Ishikawa (cell line): ENCODE data around the gene ARL4D.
A peak's percentile ranks its signal among the peaks of the same experiment; 100 is the strongest.

Source experiments
- CEBPB ChIP-seq: IDR thresholded peaks from 2 replicates; pipeline ENCODE4 v1.6.1; 2012
- CREB1 ChIP-seq: IDR thresholded peaks from 2 replicates; pipeline ENCODE4 v1.6.1; 2012; ENCODE audit warnings: low read depth
- EGR1 ChIP-seq: IDR thresholded peaks from 2 replicates; pipeline ENCODE4 v1.6.1; 2012
- EP300 ChIP-seq: IDR thresholded peaks from 2 replicates; pipeline ENCODE4 v1.6.1; 2012; ENCODE audit warnings: borderline replicate concordance
- FOXM1 ChIP-seq: IDR thresholded peaks from 2 replicates; pipeline ENCODE4 v1.6.1; 2012; ENCODE audit warnings: low read depth, borderline replicate concordance
- NFIC ChIP-seq: IDR thresholded peaks from 2 replicates; pipeline ENCODE4 v1.6.1; 2012
- RAD21 ChIP-seq: IDR thresholded peaks from 2 replicates; pipeline ENCODE4 v1.6.1; 2012; ENCODE audit warnings: low read depth
- TAF1 ChIP-seq: IDR thresholded peaks from 2 replicates; pipeline ENCODE4 v1.6.1; 2012; ENCODE audit warnings: low read depth, mild to moderate bottlenecking
- TCF12 ChIP-seq: IDR thresholded peaks from 2 replicates; pipeline ENCODE4 v1.6.1; 2012; ENCODE audit warnings: low read depth
- TEAD4 ChIP-seq: IDR thresholded peaks from 2 replicates; pipeline ENCODE4 v1.6.1; 2012
- YY1 ChIP-seq: IDR thresholded peaks from 2 replicates; pipeline ENCODE4 v1.6.1; 2012; ENCODE audit warnings: low read depth
- ZBTB7A ChIP-seq: IDR thresholded peaks from 2 replicates; pipeline ENCODE4 v1.6.1; 2012; ENCODE audit warnings: low read depth
- TF ChIP-seq, protein P1 (sequence below): IDR thresholded peaks from 2 replicates; pipeline ENCODE4 v1.6.1; 2012; ENCODE audit warnings: low read depth, mild to moderate bottlenecking
- TF ChIP-seq, protein P2 (sequence below): IDR thresholded peaks from 2 replicates; pipeline ENCODE4 v1.6.1; 2012
- TF ChIP-seq, protein P3 (sequence below): IDR thresholded peaks from 2 replicates; pipeline ENCODE4 v1.6.1; 2012

Gene ARL4D

DNA sequence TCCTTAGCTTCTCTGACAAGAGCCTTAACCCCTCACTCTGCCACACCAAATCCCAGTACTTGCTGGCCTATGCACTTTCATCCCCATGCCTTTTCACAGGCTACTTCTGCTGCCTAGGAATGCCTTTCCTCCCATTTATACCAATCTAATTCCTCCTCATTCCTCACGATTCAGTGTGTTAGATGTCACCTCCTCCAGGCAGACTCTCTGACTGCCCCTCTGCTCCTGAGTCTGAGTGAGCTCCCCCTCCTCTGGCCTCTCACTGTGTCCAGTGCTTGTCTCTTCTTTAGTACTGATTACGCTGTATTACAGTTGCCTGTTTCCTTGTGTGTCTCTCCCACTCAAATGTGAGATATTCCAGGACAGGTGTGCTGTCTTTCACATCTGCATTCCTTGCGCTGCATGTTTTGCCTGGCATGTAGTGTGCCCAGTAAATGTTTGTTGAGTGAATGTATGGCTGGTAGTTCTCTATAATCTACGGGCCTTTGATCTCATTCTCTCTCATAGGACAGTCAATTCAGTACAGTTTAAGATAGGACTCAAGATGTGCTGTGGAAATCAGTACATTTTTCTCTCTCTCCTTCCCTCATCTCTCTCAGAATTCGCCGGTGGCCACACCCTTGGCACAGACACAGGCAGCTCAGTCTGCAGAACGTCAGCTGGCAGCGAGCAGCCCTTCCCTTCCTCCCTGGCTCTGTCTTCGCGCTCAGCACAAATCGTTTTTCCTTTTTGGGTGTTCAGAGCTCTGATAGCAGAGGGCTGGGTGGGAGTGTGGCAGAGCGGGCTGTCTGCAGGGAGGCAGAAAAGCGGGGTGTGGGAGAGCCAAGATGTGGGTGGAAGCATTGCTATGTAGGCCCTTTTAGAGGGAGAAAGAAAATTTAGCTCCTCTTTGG lies 18.5 kb downstream of the ARL4D start:
- TF ChIP-seq TCF12 (no peak), NFIC (peak; percentile 68), TEAD4 (no peak; the same call in 1 of the 2 replicates), CEBPB (no peak), FOXM1 (no peak), CREB1 (no peak), RAD21 (no peak; the same call in 1 of the 2 replicates), EP300 (peak; percentile 24; the same call in 1 of the 2 replicates)
- TF ChIP-seq, protein P1, sequence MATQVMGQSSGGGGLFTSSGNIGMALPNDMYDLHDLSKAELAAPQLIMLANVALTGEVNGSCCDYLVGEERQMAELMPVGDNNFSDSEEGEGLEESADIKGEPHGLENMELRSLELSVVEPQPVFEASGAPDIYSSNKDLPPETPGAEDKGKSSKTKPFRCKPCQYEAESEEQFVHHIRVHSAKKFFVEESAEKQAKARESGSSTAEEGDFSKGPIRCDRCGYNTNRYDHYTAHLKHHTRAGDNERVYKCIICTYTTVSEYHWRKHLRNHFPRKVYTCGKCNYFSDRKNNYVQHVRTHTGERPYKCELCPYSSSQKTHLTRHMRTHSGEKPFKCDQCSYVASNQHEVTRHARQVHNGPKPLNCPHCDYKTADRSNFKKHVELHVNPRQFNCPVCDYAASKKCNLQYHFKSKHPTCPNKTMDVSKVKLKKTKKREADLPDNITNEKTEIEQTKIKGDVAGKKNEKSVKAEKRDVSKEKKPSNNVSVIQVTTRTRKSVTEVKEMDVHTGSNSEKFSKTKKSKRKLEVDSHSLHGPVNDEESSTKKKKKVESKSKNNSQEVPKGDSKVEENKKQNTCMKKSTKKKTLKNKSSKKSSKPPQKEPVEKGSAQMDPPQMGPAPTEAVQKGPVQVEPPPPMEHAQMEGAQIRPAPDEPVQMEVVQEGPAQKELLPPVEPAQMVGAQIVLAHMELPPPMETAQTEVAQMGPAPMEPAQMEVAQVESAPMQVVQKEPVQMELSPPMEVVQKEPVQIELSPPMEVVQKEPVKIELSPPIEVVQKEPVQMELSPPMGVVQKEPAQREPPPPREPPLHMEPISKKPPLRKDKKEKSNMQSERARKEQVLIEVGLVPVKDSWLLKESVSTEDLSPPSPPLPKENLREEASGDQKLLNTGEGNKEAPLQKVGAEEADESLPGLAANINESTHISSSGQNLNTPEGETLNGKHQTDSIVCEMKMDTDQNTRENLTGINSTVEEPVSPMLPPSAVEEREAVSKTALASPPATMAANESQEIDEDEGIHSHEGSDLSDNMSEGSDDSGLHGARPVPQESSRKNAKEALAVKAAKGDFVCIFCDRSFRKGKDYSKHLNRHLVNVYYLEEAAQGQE, result no peak
- TF ChIP-seq, protein P2, sequence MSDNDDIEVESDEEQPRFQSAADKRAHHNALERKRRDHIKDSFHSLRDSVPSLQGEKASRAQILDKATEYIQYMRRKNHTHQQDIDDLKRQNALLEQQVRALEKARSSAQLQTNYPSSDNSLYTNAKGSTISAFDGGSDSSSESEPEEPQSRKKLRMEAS, result peak; percentile 50; the same call in 1 of the 2 replicates

DNA sequence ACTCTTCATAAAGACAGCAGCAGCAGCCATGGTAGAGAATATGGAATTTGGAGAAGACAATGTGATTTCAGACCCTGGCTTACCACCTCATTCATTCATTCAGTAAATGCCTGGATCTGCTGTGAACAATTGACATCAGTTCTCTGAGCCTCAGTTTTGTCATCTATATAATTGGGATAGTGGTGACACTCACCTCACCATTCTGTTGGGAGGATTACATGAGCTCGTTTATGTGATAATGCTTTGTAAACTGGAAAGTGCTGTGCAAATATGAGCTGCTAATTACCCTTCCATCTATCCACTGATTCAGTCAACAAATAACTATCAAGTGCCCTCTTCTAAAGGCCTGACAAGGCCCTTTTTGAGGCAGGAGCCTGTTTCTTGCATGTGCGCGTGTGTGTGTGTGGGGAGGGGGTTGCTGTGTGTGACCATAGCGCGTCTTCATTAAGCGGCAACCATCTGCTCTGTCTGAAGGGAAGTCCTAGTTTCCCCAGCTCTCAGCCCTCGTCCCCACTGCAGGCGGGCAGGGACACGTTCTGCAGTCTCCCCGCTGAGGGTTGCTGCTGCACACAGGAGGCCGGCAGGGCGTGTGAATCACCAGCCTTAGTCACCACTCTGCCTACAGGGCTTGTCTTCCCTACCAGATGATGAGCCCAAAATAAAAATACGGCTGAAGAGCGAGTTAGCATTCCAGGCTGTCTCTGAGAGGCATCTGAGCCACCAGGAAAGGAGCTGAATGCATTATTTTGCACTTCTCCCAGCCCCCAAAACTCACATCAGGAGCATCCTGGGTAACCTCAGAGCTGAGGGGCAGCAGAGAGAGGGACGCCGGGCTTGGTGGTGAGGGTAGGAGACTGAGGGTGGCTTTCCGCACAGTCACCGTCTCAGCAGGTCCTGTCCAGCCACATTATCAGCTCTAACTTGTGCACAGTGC lies 19.9 kb downstream of the ARL4D start:
- TF ChIP-seq, protein P2, result peak; percentile 38; the same call in 1 of the 2 replicates
- TF ChIP-seq CREB1 (no peak), TEAD4 (no peak)
- TF ChIP-seq, protein P1, result no peak

DNA sequence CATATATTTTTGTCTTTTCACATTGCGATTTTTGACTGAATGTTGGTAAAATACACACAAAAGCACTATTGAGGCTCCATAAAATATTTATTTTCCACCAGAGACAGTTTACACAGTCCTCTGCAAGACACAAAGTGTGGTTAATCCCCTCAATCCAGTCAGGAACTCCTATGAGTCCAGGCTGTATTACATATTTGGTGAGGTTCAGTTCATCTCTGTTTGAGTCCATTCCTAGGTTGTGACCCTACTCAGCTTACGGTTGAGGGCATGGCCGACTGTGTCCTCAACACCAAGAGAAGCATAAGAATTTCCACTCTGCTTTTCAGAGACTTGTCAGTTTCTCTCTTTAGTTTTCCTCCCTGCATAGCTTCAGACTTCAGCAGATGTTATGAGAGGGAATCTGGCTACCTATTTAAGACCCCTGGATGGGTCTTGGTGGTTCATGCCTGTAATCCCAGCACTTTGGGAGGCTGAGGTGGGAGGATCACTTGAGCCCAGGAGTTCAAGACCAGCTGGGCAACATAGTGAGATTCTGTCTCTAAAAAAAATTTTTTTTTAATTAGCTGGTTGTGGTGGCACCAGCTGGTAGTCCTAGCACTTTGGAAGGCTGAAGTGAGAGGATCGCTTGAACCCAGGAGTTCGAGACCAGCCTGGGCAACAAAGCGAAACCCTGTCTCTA lies 25.1 kb downstream of the ARL4D start:
- no peak for TF ChIP-seq NFIC
- no peak for TF ChIP-seq TCF12
- no peak for TF ChIP-seq ZBTB7A
- TF ChIP-seq, protein P1, result no peak
- TF ChIP-seq TEAD4, result no peak
- TF ChIP-seq YY1, result no peak
- TF ChIP-seq, protein P2, result no peak
- no peak for TF ChIP-seq EP300
- no peak for TF ChIP-seq FOXM1
- TF ChIP-seq CEBPB, result no peak
- TF ChIP-seq CREB1, result no peak
- no peak for TF ChIP-seq RAD21
- TF ChIP-seq, protein P3, sequence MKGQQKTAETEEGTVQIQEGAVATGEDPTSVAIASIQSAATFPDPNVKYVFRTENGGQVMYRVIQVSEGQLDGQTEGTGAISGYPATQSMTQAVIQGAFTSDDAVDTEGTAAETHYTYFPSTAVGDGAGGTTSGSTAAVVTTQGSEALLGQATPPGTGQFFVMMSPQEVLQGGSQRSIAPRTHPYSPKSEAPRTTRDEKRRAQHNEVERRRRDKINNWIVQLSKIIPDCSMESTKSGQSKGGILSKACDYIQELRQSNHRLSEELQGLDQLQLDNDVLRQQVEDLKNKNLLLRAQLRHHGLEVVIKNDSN, result no peak
- no peak for TF ChIP-seq TAF1
- no peak for TF ChIP-seq EGR1
